ENCODE data around the gene ZBTB32. TPM values are rescaled to one million over a fixed set of nuclear protein-coding genes. Genes with fewer than 3 reads are reported as not detected.

Gene ZBTB32
- total and polyA plus RNA-seq, 11 donors = 0.24 TPM; not detected in 10

DNA sequence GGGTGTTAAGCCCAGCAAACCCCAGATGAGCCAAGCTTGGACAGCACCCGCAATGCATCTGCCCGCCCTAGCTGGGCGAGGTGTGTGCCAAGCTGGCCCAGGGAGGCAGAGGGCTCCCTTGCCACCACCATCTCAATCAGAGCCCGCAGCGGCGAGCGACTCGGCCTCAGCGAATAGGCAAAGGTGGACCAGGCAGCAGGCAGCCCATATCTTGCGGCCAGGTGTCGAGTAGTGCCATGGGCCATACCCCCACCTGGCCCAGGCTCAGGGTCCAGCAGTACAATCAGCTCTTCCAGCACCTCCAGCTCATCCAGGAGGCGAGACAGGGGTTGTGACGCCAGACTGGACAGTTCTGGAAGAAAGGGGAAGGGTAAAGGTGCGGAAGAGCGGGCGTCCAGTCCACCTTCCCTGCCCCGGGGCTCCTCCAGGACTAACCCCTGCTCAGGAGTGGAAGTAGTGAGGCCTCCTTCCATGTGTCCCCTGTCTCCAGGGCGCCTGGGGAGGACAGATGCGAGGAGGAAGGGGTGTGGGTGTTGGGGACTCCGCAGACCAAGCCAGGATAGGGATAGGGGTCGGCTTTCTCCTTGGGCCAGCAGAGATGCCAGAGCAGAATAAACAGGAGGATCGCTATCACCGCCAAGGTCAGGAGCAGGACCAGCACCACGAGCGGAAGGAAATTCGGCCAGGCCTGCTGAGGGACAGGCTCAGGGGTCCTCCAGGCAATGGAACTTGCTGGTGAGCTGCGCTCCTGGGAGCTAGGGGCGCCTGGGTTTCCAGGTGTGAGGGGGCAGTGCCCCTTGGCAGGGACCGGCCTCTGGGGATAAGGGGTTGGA lies 35.1 kb downstream of the ZBTB32 start:
- no peaks in the 10 kb centered on the region for H3K9me3 ChIP-seq
- TF ChIP-seq, protein P1, sequence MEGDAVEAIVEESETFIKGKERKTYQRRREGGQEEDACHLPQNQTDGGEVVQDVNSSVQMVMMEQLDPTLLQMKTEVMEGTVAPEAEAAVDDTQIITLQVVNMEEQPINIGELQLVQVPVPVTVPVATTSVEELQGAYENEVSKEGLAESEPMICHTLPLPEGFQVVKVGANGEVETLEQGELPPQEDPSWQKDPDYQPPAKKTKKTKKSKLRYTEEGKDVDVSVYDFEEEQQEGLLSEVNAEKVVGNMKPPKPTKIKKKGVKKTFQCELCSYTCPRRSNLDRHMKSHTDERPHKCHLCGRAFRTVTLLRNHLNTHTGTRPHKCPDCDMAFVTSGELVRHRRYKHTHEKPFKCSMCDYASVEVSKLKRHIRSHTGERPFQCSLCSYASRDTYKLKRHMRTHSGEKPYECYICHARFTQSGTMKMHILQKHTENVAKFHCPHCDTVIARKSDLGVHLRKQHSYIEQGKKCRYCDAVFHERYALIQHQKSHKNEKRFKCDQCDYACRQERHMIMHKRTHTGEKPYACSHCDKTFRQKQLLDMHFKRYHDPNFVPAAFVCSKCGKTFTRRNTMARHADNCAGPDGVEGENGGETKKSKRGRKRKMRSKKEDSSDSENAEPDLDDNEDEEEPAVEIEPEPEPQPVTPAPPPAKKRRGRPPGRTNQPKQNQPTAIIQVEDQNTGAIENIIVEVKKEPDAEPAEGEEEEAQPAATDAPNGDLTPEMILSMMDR (IDR thresholded peaks at IDR 0.05) = no peak
- no peak for TF ChIP-seq POLR2A (IDR thresholded peaks at IDR 0.05)
- no peak for ATAC-seq
- H3K4me3 ChIP-seq = peak overlapping the region in 11 of 12 donors; percentile 42 to 80 (median 65)
- peak overlapping the region in 5 of 12 donors; percentile 64 to 89 (median 78) for H3K27ac ChIP-seq
- H3K4me1 ChIP-seq = peaks cover 5 to 50% (median 21%) of the 10 kb centered on the region in 12 donors
- 71 to 80% (median 73%) methylated on average over 28 to 29 of the region's 29 CpGs for WGBS, 4 donors
- H3K36me3 ChIP-seq = peaks cover 0 to 56% (median 50%) of the 10 kb centered on the region in 9 donors
- no peak for DNase-seq
- intact Hi-C loops (cut with DNase I) = loop anchor here in 4 of 10 donors (1.0 to 10.0 kb wide), 4 partner anchors 18 to 315 kb away; partner anchors contain the start of genes LRFN3 (in 2 of the 4), HSPB6 (in 1 of the 4), THAP8 (in 1 of the 4) and WDR62 (in 1 of the 4)
- H3K27me3 ChIP-seq = no peaks in the 10 kb centered on the region

DNA sequence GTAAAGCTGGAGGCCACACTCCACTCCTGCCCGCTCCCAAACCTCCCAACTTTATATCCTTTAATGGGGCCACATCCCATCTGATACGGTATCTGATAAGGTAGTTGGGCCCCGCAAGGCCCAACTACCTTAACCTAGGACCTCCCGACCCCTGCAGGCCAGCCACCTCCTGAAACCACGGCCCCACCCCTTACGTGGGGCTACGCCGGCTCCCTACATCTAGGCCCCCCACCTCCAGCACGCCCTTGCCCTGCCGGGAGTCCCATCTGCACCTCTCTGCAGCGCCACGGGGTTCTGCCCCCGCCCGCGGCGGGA lies 35.7 kb downstream of the ZBTB32 start:
- Histone ChIP-seq H3K9me3 (no peaks in the 10 kb centered on the region), H3K27me3 (no peaks in the 10 kb centered on the region), H3K36me3 (peaks cover 0 to 50% (median 45%) of the 10 kb centered on the region in 9 donors), H3K27ac (peak overlapping the region in 11 of 12 donors; percentile 38 to 89 (median 64)), H3K4me1 (peaks cover 7 to 52% (median 23%) of the 10 kb centered on the region in 12 donors), H3K4me3 (peak overlapping the region; percentile 20 to 80 (median 64))
- intact Hi-C loops (cut with DNase I) = loop anchor here in 4 of 10 donors (1.0 to 10.0 kb wide), 4 partner anchors 17 to 315 kb away; partner anchors contain the start of genes LRFN3 (in 2 of the 4), HSPB6 (in 1 of the 4), THAP8 (in 1 of the 4) and WDR62 (in 1 of the 4)
- DNase-seq (no peak), ATAC-seq (no peak)
- TF ChIP-seq, protein P1 (IDR thresholded peaks at IDR 0.05) = peak in 1 of 12 donors; percentile 3
- no peak for TF ChIP-seq POLR2A (IDR thresholded peaks at IDR 0.05)
- WGBS, 4 donors = 1 to 4% (median 3%) methylated on average over 16 of the region's 16 CpGs

DNA sequence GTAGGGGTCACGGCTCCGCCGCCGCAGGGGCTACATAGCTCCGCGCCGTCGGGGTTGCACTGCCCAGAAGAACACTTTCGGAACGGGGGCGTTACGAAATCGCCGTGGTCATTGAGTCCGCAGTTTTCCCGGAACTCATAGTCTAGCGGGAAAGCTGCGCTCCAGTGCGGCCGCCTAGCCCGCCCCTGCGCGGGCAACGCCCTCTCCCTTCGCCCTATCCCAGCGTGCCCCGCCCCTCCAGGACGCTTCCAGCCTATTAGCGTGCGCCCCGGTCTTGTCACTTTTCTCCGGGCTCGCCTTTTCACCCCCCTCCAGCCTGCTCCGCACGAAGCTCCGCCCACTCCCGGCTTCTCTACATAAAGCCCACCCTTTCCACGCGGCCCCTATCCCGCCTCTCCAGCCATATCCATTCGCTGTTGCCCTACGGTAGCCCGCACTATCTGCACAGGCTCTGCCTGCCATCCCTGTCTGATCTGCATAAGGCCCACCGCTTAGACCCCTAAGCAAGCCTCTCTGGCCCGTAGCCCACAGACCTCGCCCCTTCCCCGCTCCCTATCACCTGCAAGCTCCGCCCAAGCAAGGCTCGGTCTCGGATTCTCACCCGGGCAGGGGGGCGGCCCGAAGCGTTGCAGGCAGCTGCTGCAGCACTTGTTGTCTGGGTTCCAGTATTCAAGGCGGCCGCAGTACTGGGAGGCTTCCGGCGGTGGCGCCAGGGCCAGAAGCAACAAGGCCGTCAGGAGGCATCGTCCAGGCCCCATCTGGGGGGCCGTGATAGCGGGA lies 36.3 kb downstream of the ZBTB32 start:
- ATAC-seq (peak; percentile 83 to 89 (median 86)), DNase-seq (peak; percentile 97 to 99 (median 99))
- WGBS, 4 donors = 0 to 1% (median 0%) methylated on average over 51 to 63 of the region's 63 CpGs
- Histone ChIP-seq H3K4me1 (peaks cover 7 to 52% (median 23%) of the 10 kb centered on the region in 12 donors), H3K9me3 (no peaks in the 10 kb centered on the region), H3K27me3 (no peaks in the 10 kb centered on the region), H3K36me3 (peaks cover 0 to 45% (median 40%) of the 10 kb centered on the region in 9 donors), H3K4me3 (peak overlapping the region; percentile 20 to 80 (median 64)), H3K27ac (peak overlapping the region in 11 of 12 donors; percentile 60 to 95 (median 74))
- intact Hi-C loops (cut with DNase I) = loop anchor here in 4 of 10 donors (1.0 to 10.0 kb wide), 4 partner anchors 17 to 314 kb away; partner anchors contain the start of genes LRFN3 (in 2 of the 4), HSPB6 (in 1 of the 4), THAP8 (in 1 of the 4) and WDR62 (in 1 of the 4)
- TF ChIP-seq, protein P1 (IDR thresholded peaks at IDR 0.05) = peak in 3 of 12 donors; percentile 10 to 31 (median 24)
- TF ChIP-seq POLR2A (IDR thresholded peaks at IDR 0.05) = peak in 1 of 2 donors; percentile 33

Measured in heart left ventricle (tissue), 16 donors.